ENCODE results near the gene IFTAP. TPM values are rescaled to one million over a fixed set of nuclear protein-coding genes. Genes with fewer than 3 reads are reported as not detected.
"Not testable (repeated sequence)": the region's sequence is repeated elsewhere in the genome, so short reads cannot be mapped to it uniquely, and the experiment has no call there.

The IFTAP gene, protein sequence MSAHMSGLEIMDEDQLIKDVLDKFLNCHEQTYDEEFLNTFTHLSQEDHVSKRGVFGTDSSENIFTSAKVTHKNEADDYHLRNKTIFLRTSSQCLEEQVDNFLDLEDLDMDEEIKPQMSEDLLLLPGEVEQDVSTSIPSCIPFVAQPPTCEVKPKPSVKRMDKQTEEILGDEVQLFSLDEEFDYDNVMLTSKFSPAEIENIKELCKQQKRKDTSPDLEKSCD
- total RNA-seq, result 10 to 100 TPM; 16.4 to 42.0 (median 23.1) TPM
- 10 to 100 TPM; 25.9 to 30.2 TPM for polyA plus RNA-seq
- long read RNA-seq, donor 1, transcript C11orf74-201 (6 exons, 863 nt), result major isoform, 7 of 20 reads
- long read RNA-seq, donor 1, partial matches to known transcripts, result 0 of 20 reads
- long read RNA-seq, donor 1, other reads (novel, unspliced or antisense), result 3 of 20 reads
- long read RNA-seq, donor 2, transcript C11orf74-201 (6 exons, 863 nt), result major isoform, 21 of 42 reads
- long read RNA-seq, donor 2, transcript C11orf74-208 (6 exons, 694 nt), result minor isoform, 11 of 42 reads
- long read RNA-seq, donor 2, partial matches to known transcripts, result 0 of 42 reads
- long read RNA-seq, donor 2, other reads (novel, unspliced or antisense), result 0 of 42 reads
- long read RNA-seq, donor 3, transcript C11orf74-201 (6 exons, 863 nt), result major isoform, 6 of 20 reads
- long read RNA-seq, donor 3, transcript C11orf74-208 (6 exons, 694 nt), result major isoform, 6 of 20 reads
- long read RNA-seq, donor 3, partial matches to known transcripts, result 0 of 20 reads
- long read RNA-seq, donor 3, other reads (novel, unspliced or antisense), result 5 of 20 reads

DNA sequence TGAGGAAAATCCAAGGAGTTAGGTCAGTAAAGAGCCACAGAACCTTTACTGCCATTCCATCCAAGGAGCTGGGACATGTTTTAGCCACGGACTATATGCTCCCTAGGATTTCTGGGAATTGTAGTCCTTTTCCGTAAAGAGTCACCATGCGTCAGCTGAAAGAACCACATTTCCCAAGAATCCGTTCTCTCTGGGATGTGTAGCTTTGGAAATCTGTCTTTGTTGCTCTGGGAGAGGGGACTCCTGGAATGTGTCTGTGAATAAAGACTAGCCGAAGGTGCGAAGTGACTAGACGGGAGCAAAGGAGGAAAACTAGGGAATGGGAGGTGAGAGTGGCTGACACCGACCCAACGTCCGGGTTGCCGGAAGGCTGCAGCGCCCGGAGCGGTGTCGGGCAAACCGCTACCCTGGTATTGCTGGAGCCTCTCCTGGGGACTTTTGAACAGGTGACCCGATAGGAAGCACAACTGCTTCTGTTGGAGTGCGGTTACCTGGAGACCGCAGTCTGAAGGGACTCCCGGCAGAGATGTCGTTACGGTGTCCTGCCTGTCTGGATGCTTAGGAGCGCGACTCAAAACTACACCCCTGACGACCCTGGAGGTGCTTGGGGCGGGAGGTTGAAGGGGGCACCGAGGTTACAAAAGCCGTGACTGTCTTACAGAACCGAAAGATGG, at the start of gene IFTAP:
Gene IFTAP (plus strand): TSS at position 187 of the 674 bp plus-strand sequence. CDS start 15,602 bp downstream, outside the sequence.
- Histone ChIP-seq H3K4me3 (peak within 1 kb of the TSS; percentile 74), H3K27ac (no peak within 1 kb of the TSS), H3K9me3 (no peaks in the 10 kb centered on the region), H3K36me3 (no peaks in the 10 kb centered on the region), H3K4me1 (ENCODE audit: insufficient read depth) (no peaks in the 10 kb centered on the region), H3K27me3 (no peaks in the 10 kb centered on the region)
- TF ChIP-seq EP300 (IDR thresholded peaks at IDR 0.05) (no peak), POLR2A (IDR thresholded peaks at IDR 0.05) (no peak)
- TF ChIP-seq, protein P1, sequence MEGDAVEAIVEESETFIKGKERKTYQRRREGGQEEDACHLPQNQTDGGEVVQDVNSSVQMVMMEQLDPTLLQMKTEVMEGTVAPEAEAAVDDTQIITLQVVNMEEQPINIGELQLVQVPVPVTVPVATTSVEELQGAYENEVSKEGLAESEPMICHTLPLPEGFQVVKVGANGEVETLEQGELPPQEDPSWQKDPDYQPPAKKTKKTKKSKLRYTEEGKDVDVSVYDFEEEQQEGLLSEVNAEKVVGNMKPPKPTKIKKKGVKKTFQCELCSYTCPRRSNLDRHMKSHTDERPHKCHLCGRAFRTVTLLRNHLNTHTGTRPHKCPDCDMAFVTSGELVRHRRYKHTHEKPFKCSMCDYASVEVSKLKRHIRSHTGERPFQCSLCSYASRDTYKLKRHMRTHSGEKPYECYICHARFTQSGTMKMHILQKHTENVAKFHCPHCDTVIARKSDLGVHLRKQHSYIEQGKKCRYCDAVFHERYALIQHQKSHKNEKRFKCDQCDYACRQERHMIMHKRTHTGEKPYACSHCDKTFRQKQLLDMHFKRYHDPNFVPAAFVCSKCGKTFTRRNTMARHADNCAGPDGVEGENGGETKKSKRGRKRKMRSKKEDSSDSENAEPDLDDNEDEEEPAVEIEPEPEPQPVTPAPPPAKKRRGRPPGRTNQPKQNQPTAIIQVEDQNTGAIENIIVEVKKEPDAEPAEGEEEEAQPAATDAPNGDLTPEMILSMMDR (IDR thresholded peaks at IDR 0.05), result no peak
- 1% methylated on average over 29 of the region's 29 CpGs for WGBS, 3 donors
- intact Hi-C loops (cut with DNase I), result no loop called here
- peak; percentile 25 to 49 (median 37) for DNase-seq

DNA sequence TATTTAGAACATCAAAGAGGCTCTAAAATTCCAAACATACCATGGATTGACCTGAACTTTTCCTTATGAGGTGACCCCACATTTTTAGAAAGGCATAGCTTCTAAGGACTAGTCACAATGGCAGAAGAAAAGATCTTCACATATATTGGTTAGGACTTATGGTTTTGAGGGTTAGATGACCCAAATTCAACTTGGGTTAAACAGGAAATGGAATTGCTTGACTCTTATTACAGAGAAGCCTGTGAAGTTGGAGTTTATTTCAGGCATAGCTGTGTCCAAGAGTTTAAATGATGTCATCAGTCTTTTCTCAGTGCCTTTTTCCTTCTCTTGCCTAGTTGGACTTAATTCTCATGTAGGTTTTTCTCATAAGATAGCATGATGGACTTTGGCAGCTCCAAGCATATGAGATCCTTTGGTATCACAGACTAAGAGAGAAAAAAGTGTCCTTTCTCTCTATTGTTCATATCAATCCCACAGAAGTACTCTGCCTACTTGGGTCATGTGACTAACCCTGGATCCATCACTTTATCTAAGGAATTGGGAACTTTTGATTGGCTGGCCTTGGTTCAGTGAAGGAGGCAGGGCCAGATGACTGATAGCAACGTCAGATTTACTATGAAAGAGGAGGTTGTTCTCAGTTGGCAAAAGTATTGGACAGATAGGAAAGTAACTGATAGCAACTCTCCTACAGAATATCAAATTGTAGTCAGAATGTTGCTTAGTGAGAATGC, 43.8 kb upstream of the IFTAP start:
- Histone ChIP-seq H3K4me3 (no peak overlapping the region), H3K4me1 (ENCODE audit: insufficient read depth) (no peaks in the 10 kb centered on the region), H3K27ac (no peak overlapping the region), H3K36me3 (no peaks in the 10 kb centered on the region), H3K27me3 (no peaks in the 10 kb centered on the region), H3K9me3 (no peaks in the 10 kb centered on the region)
- intact Hi-C loops (cut with DNase I), result no loop called here
- 7 to 26% (median 12%) methylated on average over 1 of the region's 1 CpG for WGBS, 3 donors
- no peak for DNase-seq
- TF ChIP-seq POLR2A (IDR thresholded peaks at IDR 0.05), result no peak
- no peak for TF ChIP-seq EP300 (IDR thresholded peaks at IDR 0.05)
- TF ChIP-seq, protein P1 (IDR thresholded peaks at IDR 0.05), result no peak

DNA sequence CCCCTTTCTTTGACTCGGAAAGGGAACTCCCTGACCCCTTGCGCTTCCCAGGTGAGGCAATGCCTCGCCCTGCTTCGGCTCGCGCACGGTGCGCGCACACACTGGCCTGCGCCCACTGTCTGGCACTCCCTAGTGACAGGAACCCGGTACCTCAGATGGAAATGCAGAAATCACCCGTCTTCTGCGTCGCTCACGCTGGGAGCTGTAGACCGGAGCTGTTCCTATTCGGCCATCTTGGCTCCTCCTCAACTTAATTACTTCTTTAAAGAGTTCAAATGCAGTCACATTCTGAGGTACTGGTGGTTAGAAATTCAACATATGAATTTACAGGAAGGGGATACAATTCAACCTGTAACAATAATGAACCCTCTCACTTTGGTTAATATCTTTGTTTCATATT, 36.9 kb upstream of the IFTAP start:
- H3K27ac ChIP-seq; intact Hi-C loops (cut with DNase I): not testable (repeated sequence)

DNA sequence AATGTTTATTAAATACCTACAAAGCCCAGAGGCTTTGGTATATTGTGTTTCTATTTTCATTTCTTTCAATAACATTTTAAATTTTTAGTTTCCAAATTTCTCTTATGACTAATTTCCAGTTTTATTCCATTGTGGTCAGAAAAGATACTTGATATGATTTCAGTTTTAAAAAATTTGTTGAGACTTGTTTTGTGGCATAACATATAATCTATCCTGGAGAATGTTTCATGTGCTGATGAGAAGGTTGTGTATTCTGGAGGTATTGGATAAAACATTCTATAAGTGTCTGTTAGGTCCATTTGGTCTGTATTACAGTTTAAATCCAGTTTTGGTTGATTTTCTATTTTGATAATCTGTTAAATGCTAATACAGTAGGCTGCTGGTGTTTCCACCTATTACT, 36.3 kb upstream of the IFTAP start:
- intact Hi-C loops (cut with DNase I), result no loop called here
- DNase-seq, result no peak
- Histone ChIP-seq H3K4me1 (ENCODE audit: insufficient read depth) (no peaks in the 10 kb centered on the region), H3K27me3 (no peaks in the 10 kb centered on the region), H3K27ac (no peak overlapping the region), H3K4me3 (no peak overlapping the region), H3K9me3 (no peaks in the 10 kb centered on the region), H3K36me3 (no peaks in the 10 kb centered on the region)
- TF ChIP-seq EP300 (IDR thresholded peaks at IDR 0.05), result no peak
- TF ChIP-seq, protein P1 (IDR thresholded peaks at IDR 0.05), result no peak

More for the DNA sequence above, 36.9 kb upstream of the IFTAP start:
- H3K4me1 ChIP-seq (ENCODE audit: insufficient read depth); H3K27me3 ChIP-seq; H3K36me3 ChIP-seq; DNase-seq; H3K9me3 ChIP-seq; H3K4me3 ChIP-seq: not testable (repeated sequence)
- 94 to 97% (median 96%) methylated on average over 13 to 17 of the region's 17 CpGs for WGBS, 3 donors

All from ovary (tissue), 10 donors.